NCI-H1694 (cell line): ENCODE results near the gene SMG1.

Experiments
- DNase-seq: peaks from one replicate; lab custom pipeline; 2025; lab: John Stamatoyannopoulos, UW

Gene SMG1

DNA sequence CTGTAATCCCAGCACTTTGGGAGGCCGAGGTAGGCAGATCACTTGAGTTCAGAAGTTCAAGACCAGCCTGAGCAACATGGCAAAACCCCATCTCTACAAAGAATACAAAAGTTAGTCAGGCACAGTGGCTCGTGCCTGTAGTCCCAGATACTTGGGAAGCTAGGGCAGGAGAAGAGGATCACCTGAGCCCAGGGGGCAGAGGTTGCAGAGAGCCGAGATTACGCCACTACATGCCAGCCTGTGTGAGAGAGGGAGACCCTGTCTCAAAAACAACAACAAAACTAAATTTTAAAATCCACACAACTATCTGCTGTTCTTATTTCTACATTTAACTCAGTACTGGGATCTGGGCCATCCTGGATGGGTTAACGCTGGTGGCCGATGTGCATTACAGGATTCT lies 83.6 kb downstream of the SMG1 start:
- DNase-seq: no peak

DNA sequence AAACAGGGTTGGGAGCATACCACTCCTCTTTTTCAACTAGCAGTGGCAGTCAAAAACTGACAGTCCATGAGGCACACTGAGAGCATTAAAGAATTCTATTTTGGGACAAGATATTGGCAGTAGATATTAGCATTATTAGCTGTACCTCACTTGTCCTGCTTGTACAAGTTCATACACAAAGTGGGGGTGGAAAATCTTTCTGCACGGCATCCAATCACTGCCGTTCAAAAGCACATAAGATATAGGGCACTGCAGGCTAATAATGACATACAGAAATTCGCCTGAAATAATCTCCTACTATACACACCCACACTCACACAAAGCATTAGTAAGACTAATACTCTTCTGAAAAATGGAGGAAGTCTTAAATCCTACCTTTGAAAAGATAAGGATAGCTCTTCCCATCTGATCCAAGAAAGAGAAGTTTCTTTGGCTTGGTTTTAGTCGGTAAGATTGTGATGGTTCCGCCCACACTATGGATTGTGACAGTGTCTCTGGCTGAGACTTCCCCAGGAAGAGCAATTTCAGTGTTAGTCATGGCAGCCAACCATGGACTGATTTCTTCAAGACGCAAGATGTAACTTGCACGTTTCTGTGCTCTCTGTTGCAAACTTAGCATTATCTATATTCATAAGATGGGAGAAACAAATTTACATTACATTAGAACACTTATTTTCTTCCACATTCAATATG lies 84.2 kb downstream of the SMG1 start:
- DNase-seq: no peak

- DNase-seq: no peak
These were observed 86.7 kb downstream of the SMG1 start for GRCh38 chr16:18839555-18839954.

GRCh38 chr16:18836702-18837101 lies 89.5 kb downstream of the SMG1 start:
- DNase-seq: no peak

DNA sequence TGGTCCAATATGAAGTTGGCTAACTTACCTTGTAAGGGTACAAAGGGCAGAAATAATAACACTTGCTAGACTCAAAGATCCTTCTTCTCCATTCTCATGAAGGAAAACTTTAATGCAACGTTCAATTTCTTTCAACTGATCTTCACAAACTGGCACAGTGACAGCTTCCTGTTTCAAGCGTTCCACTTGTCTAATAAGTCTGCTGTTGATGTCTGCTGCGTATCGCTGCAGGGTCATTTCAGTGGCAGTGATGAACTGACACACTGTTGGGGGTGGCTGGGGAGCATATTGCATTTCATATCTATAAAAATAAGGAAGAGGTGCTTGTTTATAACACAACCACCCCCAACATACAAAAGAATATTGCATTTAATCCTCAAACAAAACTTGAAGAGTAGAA lies 91.3 kb downstream of the SMG1 start:
- DNase-seq: no peak

DNA sequence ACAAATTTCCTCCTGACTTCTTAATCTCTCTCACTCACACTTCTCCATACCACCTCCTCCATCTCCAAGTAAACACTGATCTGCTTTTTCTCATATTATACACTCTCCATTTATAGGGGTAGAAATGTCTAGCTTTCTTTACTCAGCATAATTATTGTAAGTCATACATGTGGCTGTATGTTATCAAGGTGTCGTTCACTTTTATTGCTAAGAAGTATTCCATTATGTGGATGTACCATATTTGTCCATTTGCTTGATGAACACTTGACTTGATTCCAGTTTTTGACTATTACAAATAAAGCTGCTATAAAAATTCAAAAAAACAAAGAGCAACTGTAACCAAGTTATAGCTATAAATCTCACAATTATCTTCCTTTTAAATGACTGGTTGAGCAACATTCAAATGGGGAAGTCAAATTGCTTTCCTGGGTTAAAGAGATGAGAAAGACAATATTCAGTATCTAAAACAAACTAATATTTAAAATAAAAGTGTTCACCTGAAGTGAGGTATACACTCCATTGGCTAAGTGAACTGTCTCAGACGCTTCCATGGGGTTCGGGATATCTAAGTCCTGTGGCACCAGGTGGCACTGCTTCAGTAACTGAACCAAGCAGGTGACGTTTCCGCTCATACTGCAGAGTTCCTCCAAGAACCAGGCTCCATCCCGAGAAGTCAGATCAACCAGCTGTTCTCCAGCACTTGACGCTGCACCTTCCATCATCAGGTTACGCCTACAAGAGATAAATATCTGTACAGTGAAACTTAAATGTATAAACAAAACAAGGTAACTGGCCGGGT lies 92.3 kb downstream of the SMG1 start:
- no peak for DNase-seq

- no peak for DNase-seq
These were observed 93.6 kb downstream of the SMG1 start for GRCh38 chr16:18832613-18833012.

DNA sequence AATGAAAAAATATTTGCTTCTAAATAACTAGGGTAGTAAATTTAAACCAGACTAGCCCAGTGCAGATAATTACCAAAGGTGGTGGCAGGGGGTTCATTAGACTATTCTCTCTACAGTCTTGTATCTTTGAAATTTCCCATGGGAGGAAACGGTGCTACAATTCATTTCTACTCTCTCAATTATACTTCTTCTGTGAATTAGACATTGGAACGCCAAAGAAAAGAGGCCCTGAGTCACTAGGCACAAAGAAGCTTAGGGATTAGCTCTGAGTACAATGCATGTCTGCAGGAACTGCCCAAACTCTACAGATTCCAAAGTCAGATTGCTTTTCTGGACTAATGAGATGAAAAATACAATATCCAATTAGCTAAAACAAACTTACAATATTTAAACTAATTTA lies 94.2 kb downstream of the SMG1 start:
- no peak for DNase-seq

DNA sequence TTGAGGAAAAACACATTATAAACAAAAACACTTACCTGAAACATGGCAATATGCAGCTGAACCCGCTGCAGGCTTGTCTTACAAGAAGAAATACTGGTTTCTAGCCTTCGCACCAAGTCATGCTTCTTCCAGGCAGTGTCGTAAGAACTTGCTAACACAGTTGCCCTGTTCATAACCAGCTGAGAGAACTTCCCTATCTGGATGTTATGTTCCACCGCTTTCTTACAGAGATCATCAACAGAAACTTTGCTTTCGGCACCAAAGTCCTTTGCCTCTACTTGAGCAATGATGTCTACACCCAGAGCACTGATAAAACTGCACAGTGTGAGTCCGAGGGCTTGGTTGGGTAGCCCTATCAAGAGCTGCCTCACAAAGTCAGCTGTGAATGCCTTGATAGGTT lies 97.0 kb downstream of the SMG1 start:
- DNase-seq: no peak

DNA sequence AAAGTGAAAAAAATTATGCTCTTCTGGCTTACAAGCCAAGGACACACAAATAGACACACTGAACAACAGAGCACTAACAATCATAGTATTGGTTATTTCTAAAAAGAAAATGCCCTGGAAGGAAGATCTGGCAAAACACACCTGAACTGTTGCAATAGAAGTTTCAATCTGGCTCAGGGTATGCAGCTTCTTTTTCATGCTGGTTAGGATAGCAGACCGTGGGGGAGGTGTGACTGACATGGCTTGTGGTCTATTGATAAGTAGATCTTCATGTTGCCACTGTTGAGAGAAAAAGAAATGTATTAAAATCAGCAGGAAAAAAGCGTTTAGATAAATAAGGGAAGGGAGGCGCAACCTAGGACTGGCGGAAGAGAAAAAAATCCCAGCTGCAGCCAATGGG lies 98.3 kb downstream of the SMG1 start:
- no peak for DNase-seq

GRCh38 chr16:18816286-18816685 lies 109.9 kb downstream of the SMG1 start:
- no peak for DNase-seq

GRCh38 chr16:18811925-18812324 lies 114.3 kb downstream of the SMG1 start:
- no peak for DNase-seq

GRCh38 chr16:18809165-18809564 lies 117.0 kb downstream of the SMG1 start:
- DNase-seq: no peak

DNA sequence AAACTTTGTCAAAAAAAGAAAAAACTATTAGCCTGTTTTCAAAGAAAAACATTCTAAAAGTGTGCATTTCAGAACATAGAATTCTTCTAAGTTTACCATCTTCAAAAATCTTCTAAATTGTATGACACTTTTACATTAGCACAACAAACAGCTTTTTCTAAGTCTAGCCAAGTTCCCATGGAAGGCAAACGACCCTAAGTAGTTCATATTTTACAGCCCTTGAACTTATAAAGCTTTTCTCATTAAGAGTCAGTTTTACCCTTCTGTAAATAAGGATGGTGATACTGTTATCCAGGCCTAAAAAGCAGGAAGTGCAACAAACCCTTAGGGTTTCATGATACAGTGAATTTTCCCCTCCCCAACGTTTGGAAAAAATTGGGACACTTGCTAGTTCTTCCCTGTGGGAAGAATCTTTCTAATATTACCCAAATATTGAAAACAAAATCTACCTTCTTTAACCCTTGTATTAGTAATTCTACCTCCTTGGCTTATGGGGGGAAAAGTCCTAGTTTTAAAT lies 120.9 kb downstream of the SMG1 start:
- no peak for DNase-seq

- DNase-seq: no peak
These were observed 121.7 kb downstream of the SMG1 start for GRCh38 chr16:18804540-18804939.

GRCh38 chr16:18803569-18804462 lies 122.4 kb downstream of the SMG1 start:
- no peak for DNase-seq

DNA sequence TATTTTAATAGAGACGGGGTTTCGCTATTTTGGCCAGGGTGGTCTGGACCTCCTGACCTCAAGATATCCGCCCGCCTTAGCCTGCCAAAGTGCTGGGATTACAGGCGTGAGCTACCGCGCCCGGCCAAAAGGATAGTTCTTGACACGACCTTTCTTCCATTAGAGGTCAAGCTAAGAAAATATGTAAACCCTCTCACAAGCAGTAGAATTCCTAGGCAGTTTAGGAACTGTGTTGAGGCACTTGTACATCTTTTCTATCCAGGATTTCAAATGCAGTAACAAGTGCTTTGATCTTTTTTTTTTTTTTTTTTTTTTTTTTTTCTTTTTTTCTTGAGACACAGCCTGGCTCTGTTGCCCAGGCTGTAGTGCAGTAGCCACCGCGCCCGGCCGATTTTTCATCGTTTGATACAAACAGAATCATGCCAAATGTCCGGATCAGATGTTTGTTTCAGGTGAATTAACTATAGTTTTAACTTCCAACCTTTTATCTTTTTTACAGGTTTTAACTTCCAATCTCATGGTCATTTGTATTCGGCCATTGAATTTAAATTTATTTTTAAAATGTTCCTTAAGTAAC lies 123.4 kb downstream of the SMG1 start:
- no peak for DNase-seq

DNA sequence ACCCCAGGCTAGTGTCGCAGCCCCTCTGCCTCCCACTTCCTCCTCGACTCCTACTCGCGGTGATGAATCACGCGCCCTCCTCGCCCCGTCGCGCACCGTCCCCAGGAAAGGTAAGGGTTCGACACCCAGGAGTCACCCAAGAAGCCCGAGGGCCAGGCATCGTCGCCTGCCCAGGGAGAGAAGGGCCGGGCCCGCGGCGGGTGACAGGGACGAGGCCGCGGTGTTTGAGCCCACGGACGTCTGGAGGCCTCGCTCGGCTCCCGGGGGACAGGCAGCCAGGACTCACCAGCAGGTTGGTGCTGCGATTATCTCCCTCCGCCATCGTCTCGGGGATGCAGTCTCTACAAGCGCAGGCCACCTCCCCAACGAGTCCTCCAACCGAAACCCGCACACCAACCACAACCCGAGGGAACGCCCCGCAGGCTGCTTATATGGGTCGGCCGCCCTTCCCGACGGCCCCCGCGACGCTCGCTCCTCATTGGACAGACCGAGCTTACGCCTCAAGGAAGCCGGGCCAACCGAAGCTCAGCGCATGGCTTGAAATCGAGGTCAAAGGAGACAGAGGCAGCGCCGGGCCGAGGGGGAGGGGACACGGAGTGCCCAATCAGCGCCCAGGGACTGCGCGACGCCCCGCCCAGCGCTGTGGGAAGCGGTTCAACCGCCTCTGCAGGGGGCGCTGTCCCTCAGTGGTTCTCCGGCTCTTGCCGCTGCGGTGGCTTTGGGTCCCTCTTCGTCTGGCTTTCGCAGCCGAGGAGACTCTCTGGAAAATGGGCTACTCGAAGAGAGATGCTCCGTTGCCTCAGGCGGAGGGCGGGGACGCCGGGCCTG lies 124.8 kb downstream of the SMG1 start, which contains the start of gene ARL6IP1:
Gene ARL6IP1, minus strand, starts transcription at position 405 of the 828 bp plus-strand sequence. Its CDS starts 83 bp downstream, at position 322.
- peak; percentile 96 for DNase-seq

DNA sequence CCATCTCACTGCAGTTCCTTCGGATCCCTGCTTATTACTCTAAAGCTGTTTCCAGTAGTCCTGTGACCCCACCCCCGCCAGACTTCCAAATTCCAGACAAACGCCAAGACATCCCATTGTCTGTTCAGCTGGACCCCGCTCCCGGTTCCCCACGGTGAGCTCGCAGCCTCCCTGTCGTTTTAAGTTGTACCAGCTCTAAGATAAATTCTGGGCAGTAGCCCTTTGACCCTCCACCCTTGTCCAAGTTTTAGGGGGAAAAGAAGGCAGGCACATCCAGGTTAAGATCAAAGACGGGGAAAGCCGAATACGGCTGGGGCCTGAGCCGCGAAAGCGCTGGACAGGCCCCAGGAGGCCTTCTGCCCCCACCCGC lies 125.4 kb downstream of the SMG1 start:
- no peak for DNase-seq

- no peak for DNase-seq
These were observed 125.9 kb downstream of the SMG1 start for GRCh38 chr16:18800293-18800692.

DNA sequence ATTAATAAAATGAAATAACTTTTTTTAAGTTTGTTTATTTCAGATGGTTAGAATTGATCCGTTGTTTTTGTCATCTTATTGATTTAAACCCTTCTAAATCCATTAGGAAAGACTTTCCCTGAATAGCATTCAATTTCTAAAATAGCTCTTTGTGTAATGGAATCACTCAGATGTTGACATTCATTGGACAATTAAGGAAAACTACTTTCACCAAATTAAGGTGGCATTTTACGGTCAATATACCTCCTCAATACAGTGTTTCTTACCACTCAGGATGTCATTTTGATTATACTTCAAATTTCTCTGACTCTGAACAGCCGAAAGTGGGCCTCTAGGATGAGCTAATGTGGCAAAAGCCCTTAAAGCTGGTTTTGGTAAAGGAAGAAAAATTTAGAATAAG lies 126.7 kb downstream of the SMG1 start:
- no peak for DNase-seq
